Measurements from ENCODE around the gene ACSF3.
A peak's percentile ranks its signal among the peaks of the same experiment; 100 is the strongest.

Gene ACSF3

GRCh38 chr16:89095491-89095951, 1.9 kb downstream of the ACSF3 start:
- DNase-seq, result no peak

GRCh38 chr16:89096042-89096717, 2.5 kb downstream of the ACSF3 start:
- no peak for DNase-seq

- DNase-seq, result peak in 2 of 4 experiments; percentile 26 to 44
Observed at GRCh38 chr16:89096768-89097391, 3.2 kb downstream of the ACSF3 start.

GRCh38 chr16:89097392-89097772, 3.7 kb downstream of the ACSF3 start:
- DNase-seq, result peak in 3 of 4 experiments; percentile 35 to 45 (median 36)

- no peak for DNase-seq
Observed at GRCh38 chr16:89098767-89099430, 5.2 kb downstream of the ACSF3 start.

GRCh38 chr16:89099905-89100304, 6.3 kb downstream of the ACSF3 start:
- DNase-seq, result peak; percentile 34 to 71 (median 56)

- no peak for DNase-seq
Observed at GRCh38 chr16:89100601-89101302, 7.1 kb downstream of the ACSF3 start.

GRCh38 chr16:89101303-89102040, 7.8 kb downstream of the ACSF3 start:
- DNase-seq, result no peak

- DNase-seq, result peak in 3 of 4 experiments; percentile 35 to 54 (median 42)
Observed at GRCh38 chr16:89102041-89102471, 8.4 kb downstream of the ACSF3 start.

GRCh38 chr16:89102481-89103073, 8.9 kb downstream of the ACSF3 start:
- DNase-seq, result no peak

- DNase-seq, result no peak
Observed at GRCh38 chr16:89103156-89103555, 9.5 kb downstream of the ACSF3 start.

- DNase-seq, result no peak
Observed at GRCh38 chr16:89103781-89104180, 10.1 kb downstream of the ACSF3 start.

GRCh38 chr16:89104303-89104702, 10.7 kb downstream of the ACSF3 start:
- no peak for DNase-seq

- DNase-seq, result peak; percentile 21 to 69 (median 56)
Observed at GRCh38 chr16:89104930-89105571, 11.4 kb downstream of the ACSF3 start.

- no peak for DNase-seq
Observed at GRCh38 chr16:89105599-89106151, 12.0 kb downstream of the ACSF3 start.

- DNase-seq, result no peak
Observed at GRCh38 chr16:89106533-89107202, 13.0 kb downstream of the ACSF3 start.

- no peak for DNase-seq
Observed at GRCh38 chr16:89107203-89107582, 13.5 kb downstream of the ACSF3 start.

GRCh38 chr16:89108416-89108815, 14.8 kb downstream of the ACSF3 start:
- no peak for DNase-seq

- no peak for DNase-seq
Observed at GRCh38 chr16:89110641-89111040, 17.0 kb downstream of the ACSF3 start.

GRCh38 chr16:89111263-89111662, 17.6 kb downstream of the ACSF3 start:
- DNase-seq, result no peak
